DMS53 treated with DMSO at 0.1 percent for 48 hours (cell line): Measurements from ENCODE around the gene HNF1B.

Source experiments
- DNase-seq: peaks from one replicate; lab custom pipeline; 2025; ENCODE audit not compliant: unreplicated experiment; lab: John Stamatoyannopoulos, UW

HNF1B gene

GRCh38 chr17:37762666-37763065 lies 17.8 kb upstream of the HNF1B start:
- DNase-seq = no peak

- DNase-seq = no peak
Observed at GRCh38 chr17:37761961-37762360, 17.1 kb upstream of the HNF1B start.

GRCh38 chr17:37761059-37761458 lies 16.2 kb upstream of the HNF1B start:
- DNase-seq = no peak

- DNase-seq = no peak
Observed at GRCh38 chr17:37759014-37759637, 14.3 kb upstream of the HNF1B start.

- no peak for DNase-seq
Observed at GRCh38 chr17:37756051-37756450, 11.2 kb upstream of the HNF1B start.

- DNase-seq = no peak
Observed at GRCh38 chr17:37755455-37755854, 10.6 kb upstream of the HNF1B start.

GRCh38 chr17:37754363-37754762 lies 9.5 kb upstream of the HNF1B start:
- no peak for DNase-seq

GRCh38 chr17:37752482-37752881 lies 7.6 kb upstream of the HNF1B start:
- DNase-seq = no peak

GRCh38 chr17:37750768-37751475 lies 6.1 kb upstream of the HNF1B start:
- DNase-seq = no peak

- no peak for DNase-seq
Observed at GRCh38 chr17:37750292-37750691, 5.4 kb upstream of the HNF1B start.

- DNase-seq = no peak
Observed at GRCh38 chr17:37747222-37747621, 2.4 kb upstream of the HNF1B start.

GRCh38 chr17:37746617-37747016 lies 1.8 kb upstream of the HNF1B start:
- DNase-seq = no peak

- no peak for DNase-seq
Observed at GRCh38 chr17:37745801-37746426, 1.1 kb upstream of the HNF1B start.

- no peak for DNase-seq
Observed at GRCh38 chr17:37744633-37744927, 279 bp downstream of the HNF1B start.

GRCh38 chr17:37743875-37744632 lies 805 bp downstream of the HNF1B start:
- no peak for DNase-seq

- no peak for DNase-seq
Observed at GRCh38 chr17:37743612-37743874, 1.3 kb downstream of the HNF1B start.

GRCh38 chr17:37742762-37743611 lies 1.9 kb downstream of the HNF1B start:
- DNase-seq = no peak

- no peak for DNase-seq
Observed at GRCh38 chr17:37742116-37742761, 2.6 kb downstream of the HNF1B start.

- no peak for DNase-seq
Observed at GRCh38 chr17:37741341-37742115, 3.3 kb downstream of the HNF1B start.

GRCh38 chr17:37740915-37741314 lies 3.9 kb downstream of the HNF1B start:
- no peak for DNase-seq
